ENCODE measurements around the gene OSBPL10. TPM values are rescaled to one million over a fixed set of nuclear protein-coding genes. Genes with fewer than 3 reads are reported as not detected.

OSBPL10 gene
- total and polyA plus RNA-seq, 8 donors, result 26.6 to 42.6 (median 38.6) TPM

DNA sequence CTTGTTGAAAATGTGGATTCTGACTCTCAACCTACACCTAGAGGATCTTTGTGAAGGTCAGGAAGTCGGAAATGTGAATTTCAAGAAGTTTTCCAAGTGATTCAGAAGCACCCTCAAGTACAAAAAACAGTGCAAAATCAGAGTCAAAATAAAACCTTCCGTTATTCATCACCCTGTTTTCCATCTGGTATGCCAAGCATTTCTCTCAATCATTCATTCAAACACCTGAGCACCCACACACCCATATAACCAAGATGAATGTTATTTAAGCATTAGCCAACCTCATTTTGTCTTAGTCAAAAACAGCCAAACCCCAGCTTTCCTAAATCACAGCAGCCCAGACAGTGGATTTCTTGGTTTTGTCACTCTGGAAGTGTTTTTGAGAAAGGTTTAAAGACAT, 91.1 kb downstream of the OSBPL10 start:
- no peak overlapping the region for H3K4me3 ChIP-seq
- no peaks in the 10 kb centered on the region for H3K9me3 ChIP-seq
- H3K27me3 ChIP-seq, result no peaks in the 10 kb centered on the region
- peak; percentile 52 for ATAC-seq
- intact Hi-C loops (cut with DNase I), result no loop called here
- no peak overlapping the region for H3K27ac ChIP-seq
- H3K4me1 ChIP-seq, result no peaks in the 10 kb centered on the region
- TF ChIP-seq CTCF (IDR thresholded peaks at IDR 0.05), result no peak
- DNase-seq, result no peak
- H3K36me3 ChIP-seq, result no peaks in the 10 kb centered on the region

DNA sequence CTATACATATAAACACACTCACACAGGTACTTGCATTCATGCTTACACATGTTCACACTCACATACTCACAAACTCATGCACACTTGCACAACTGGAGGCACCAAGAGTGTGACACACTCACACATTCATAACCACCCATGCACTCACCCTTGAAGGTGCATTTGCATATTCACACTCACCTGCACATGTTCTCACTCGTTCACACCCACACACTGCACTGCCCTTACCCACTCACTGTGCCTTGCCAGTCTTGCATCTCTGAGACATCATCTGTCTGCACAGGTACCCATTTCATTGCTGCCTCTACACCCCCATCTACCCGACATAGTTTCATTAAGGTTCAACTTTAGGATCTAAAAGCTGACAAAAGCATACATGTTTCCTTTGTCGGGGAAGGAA, 95.8 kb downstream of the OSBPL10 start:
- no peak for ATAC-seq
- intact Hi-C loops (cut with DNase I), result no loop called here
- TF ChIP-seq CTCF (IDR thresholded peaks at IDR 0.05), result no peak

GRCh38 chr3:31884251-31884650, 96.8 kb downstream of the OSBPL10 start:
- Histone ChIP-seq H3K4me1 (no peaks in the 10 kb centered on the region), H3K9me3 (no peaks in the 10 kb centered on the region), H3K27ac (no peak overlapping the region), H3K27me3 (no peaks in the 10 kb centered on the region), H3K36me3 (no peaks in the 10 kb centered on the region), H3K4me3 (no peak overlapping the region)
- DNase-seq, result no peak
- no peak for ATAC-seq
- intact Hi-C loops (cut with DNase I), result no loop called here
- TF ChIP-seq CTCF (IDR thresholded peaks at IDR 0.05), result no peak

More for the DNA sequence above, 95.8 kb downstream of the OSBPL10 start:
- Histone ChIP-seq H3K4me1 (no peaks in the 10 kb centered on the region), H3K27me3 (no peaks in the 10 kb centered on the region), H3K27ac (no peak overlapping the region), H3K4me3 (no peak overlapping the region), H3K9me3 (no peaks in the 10 kb centered on the region), H3K36me3 (no peaks in the 10 kb centered on the region)
- no peak for DNase-seq

- no peak for DNase-seq
- no peak for TF ChIP-seq CTCF (IDR thresholded peaks at IDR 0.05)
- H3K27me3 ChIP-seq, result no peaks in the 10 kb centered on the region
- intact Hi-C loops (cut with DNase I), result no loop called here
- ATAC-seq, result no peak
- no peaks in the 10 kb centered on the region for H3K9me3 ChIP-seq
- H3K4me1 ChIP-seq, result no peaks in the 10 kb centered on the region
- H3K27ac ChIP-seq, result no peak overlapping the region
- no peaks in the 10 kb centered on the region for H3K36me3 ChIP-seq
- H3K4me3 ChIP-seq, result no peak overlapping the region
These were observed 98.2 kb downstream of the OSBPL10 start for GRCh38 chr3:31882895-31883294.

- no peaks in the 10 kb centered on the region for H3K4me1 ChIP-seq
- H3K27ac ChIP-seq, result no peak overlapping the region
- H3K36me3 ChIP-seq, result no peaks in the 10 kb centered on the region
- no peak overlapping the region for H3K4me3 ChIP-seq
- TF ChIP-seq CTCF (IDR thresholded peaks at IDR 0.05), result no peak
- intact Hi-C loops (cut with DNase I), result no loop called here
- no peaks in the 10 kb centered on the region for H3K27me3 ChIP-seq
- DNase-seq (no peak), ATAC-seq (no peak)
- H3K9me3 ChIP-seq, result no peaks in the 10 kb centered on the region
These were observed 98.6 kb downstream of the OSBPL10 start for GRCh38 chr3:31882431-31882830.
